Measurements from ENCODE around the gene PIGU.
A peak's percentile ranks its signal among the peaks of the same experiment; 100 is the strongest.

Gene PIGU

DNA sequence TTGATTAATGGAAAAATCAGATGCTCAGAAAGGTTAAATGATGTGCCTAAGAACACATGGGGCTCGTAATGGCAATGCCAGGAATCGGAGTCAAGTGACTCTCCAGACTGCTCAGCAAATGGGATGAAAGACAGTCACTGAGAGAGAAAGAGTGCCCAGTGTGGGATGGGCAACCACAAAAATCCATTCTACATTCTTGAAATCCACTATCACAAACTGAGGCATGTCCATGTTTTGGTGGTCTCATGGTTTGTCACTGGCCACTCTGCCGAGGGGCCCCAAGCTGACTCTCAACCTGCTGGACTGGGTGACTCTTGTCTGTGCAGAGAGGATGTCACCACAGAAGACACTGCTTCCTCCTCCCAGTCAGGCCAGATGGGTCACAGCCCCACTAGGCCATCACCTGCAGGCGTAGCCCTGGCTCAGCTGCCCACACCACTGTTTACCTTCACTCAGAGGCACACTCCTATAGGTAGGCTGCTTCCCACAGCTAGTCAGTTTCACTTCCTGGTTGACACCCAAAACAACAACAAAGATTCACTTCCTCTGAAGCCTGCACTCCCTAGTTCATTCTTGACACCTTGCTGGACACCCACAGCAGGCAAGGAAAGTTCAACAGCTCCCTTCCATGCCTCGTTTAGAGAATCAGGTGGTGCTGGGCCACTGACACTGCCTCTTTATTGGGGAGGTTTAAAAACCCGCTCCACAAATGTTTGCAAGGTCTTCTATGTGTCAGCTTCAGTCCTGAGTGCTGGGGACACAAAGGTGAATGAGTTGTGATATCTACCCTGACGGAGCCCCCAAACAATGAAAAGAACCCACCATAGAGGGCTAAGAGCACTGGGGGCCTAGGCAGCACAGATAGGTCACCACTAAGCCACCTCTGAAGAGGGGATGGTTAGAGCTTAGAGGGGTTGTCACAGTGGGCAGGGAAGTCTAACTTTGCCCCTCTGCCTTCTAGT is 96.6 kb downstream of the PIGU start:
- TF ChIP-seq SPI1 (IDR thresholded peaks at IDR 0.05; ENCODE audit: borderline replicate concordance, low read depth): peak; percentile 31; the same call in 1 of the 2 replicates
- TF ChIP-seq, protein P1, sequence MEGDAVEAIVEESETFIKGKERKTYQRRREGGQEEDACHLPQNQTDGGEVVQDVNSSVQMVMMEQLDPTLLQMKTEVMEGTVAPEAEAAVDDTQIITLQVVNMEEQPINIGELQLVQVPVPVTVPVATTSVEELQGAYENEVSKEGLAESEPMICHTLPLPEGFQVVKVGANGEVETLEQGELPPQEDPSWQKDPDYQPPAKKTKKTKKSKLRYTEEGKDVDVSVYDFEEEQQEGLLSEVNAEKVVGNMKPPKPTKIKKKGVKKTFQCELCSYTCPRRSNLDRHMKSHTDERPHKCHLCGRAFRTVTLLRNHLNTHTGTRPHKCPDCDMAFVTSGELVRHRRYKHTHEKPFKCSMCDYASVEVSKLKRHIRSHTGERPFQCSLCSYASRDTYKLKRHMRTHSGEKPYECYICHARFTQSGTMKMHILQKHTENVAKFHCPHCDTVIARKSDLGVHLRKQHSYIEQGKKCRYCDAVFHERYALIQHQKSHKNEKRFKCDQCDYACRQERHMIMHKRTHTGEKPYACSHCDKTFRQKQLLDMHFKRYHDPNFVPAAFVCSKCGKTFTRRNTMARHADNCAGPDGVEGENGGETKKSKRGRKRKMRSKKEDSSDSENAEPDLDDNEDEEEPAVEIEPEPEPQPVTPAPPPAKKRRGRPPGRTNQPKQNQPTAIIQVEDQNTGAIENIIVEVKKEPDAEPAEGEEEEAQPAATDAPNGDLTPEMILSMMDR (IDR thresholded peaks at IDR 0.05; ENCODE audit: insufficient read depth, low read length): no peak
- Histone ChIP-seq H3K27ac (replicated peaks) (no peak overlapping the region), H3K4me3 (replicated peaks; ENCODE audit: insufficient read depth, low read length) (no peak overlapping the region), H3K27me3 (ENCODE audit: insufficient read depth, poor library complexity, severe bottlenecking) (no peaks in the 10 kb centered on the region)
- peak in 1 of 2 experiments; percentile 18 for DNase-seq (ENCODE audit: low read depth in 1 of 2, low spot score in 1 of 2)

DNA sequence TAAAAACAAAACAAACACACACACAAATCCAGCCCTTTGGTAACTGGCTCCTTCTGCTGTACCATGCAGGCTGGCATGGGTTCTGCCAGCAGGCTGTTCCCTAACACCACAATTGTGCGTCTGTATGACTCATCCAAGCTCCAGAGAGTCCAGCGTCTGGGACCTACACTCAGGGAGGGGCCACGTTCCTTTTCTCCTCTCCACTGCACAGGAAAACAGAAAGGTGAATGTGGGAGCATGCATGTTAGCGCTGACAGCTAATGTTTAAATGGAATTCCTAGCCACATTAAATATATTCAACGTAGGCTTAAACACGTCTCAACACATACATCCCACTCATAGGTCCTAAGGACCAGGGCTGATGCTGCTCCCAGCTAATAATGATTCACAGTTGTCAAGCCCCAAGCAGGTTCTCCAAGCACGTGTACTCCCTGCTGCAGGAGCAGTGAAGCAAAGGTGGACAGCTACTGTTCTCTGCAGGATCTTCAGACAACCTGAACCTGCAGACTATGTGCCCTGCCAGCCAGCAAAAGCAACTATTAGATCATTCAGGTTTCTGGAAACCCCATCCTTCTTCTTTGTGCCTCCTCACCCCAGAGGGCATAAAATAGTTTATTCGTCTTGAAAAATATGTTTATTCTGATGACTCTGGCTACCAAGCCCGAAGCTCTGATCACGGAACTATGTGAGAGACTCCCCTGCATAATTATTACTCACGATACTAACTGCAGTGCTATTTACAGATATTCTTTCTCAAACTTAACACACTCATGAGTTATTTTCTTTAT is 97.5 kb downstream of the PIGU start:
- DNase-seq (ENCODE audit: low read depth in 1 of 2, low spot score in 1 of 2): peak in 1 of 2 experiments; percentile 21

DNA sequence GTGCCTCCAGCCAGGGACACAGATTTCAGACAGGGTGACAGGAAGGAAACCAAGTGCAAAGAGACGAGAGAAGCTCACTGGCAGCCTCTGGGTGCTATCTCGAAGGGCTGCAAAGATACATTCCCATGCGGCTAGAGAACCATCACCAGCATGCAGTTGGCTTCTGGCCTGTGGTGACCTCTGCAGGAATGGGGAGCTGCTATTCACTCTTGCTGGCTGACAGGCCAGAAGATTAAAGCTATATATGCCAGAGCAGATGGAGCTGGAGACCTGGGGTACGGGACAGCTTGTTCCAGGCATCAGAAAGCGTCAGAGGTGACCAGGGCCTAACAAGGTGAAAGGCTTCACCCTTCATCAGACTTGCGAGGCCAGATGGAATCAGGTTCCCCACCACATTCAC is 98.4 kb downstream of the PIGU start:
- Histone ChIP-seq H3K4me3 (replicated peaks; ENCODE audit: insufficient read depth, low read length) (no peak overlapping the region), H3K27ac (replicated peaks) (no peak overlapping the region), H3K27me3 (ENCODE audit: insufficient read depth, poor library complexity, severe bottlenecking) (no peaks in the 10 kb centered on the region)
- TF ChIP-seq SPI1 (IDR thresholded peaks at IDR 0.05; ENCODE audit: borderline replicate concordance, low read depth): no peak
- DNase-seq (ENCODE audit: low read depth in 1 of 2, low spot score in 1 of 2): no peak

More for the DNA sequence above, 97.5 kb downstream of the PIGU start:
- Histone ChIP-seq H3K4me3 (replicated peaks; ENCODE audit: insufficient read depth, low read length) (no peak overlapping the region), H3K27me3 (ENCODE audit: insufficient read depth, poor library complexity, severe bottlenecking) (no peaks in the 10 kb centered on the region), H3K27ac (replicated peaks) (no peak overlapping the region)
- TF ChIP-seq GABPA (IDR thresholded peaks at IDR 0.05; ENCODE audit: low read depth): no peak
- TF ChIP-seq, protein P1 (IDR thresholded peaks at IDR 0.05; ENCODE audit: insufficient read depth, low read length): peak; percentile 18

DNA sequence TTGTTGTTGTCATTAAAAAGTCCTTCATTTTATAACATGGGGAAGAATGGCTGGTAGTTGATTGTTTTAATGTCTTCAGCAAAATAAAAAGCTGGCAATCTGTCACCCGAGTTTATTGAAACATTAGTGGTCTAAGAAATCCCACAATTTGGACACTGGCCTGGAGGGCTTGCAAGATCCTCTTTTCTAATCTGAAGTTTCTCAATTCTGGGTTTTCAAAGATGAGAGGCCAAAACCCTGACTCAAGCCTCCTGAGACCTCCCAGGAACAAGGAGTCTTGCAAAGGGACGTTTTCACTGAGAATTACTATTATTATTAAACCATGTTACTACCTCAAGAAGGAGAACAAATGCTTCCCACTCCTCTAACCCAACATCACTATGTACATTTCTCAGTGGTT is 98.9 kb downstream of the PIGU start:
- DNase-seq (ENCODE audit: low read depth in 1 of 2, low spot score in 1 of 2): peak in 1 of 2 experiments; percentile 10

More for the DNA sequence above, 98.9 kb downstream of the PIGU start:
- no peaks in the 10 kb centered on the region for H3K27me3 ChIP-seq (ENCODE audit: insufficient read depth, poor library complexity, severe bottlenecking)
- no peak overlapping the region for H3K27ac ChIP-seq (replicated peaks)
- TF ChIP-seq, protein P1 (IDR thresholded peaks at IDR 0.05; ENCODE audit: insufficient read depth, low read length): no peak
- TF ChIP-seq SPI1 (IDR thresholded peaks at IDR 0.05; ENCODE audit: borderline replicate concordance, low read depth) (no peak), POLR2AphosphoS5 (IDR thresholded peaks at IDR 0.05; ENCODE audit: low read depth) (no peak), GABPA (IDR thresholded peaks at IDR 0.05; ENCODE audit: low read depth) (no peak)
- TF ChIP-seq, protein P2, sequence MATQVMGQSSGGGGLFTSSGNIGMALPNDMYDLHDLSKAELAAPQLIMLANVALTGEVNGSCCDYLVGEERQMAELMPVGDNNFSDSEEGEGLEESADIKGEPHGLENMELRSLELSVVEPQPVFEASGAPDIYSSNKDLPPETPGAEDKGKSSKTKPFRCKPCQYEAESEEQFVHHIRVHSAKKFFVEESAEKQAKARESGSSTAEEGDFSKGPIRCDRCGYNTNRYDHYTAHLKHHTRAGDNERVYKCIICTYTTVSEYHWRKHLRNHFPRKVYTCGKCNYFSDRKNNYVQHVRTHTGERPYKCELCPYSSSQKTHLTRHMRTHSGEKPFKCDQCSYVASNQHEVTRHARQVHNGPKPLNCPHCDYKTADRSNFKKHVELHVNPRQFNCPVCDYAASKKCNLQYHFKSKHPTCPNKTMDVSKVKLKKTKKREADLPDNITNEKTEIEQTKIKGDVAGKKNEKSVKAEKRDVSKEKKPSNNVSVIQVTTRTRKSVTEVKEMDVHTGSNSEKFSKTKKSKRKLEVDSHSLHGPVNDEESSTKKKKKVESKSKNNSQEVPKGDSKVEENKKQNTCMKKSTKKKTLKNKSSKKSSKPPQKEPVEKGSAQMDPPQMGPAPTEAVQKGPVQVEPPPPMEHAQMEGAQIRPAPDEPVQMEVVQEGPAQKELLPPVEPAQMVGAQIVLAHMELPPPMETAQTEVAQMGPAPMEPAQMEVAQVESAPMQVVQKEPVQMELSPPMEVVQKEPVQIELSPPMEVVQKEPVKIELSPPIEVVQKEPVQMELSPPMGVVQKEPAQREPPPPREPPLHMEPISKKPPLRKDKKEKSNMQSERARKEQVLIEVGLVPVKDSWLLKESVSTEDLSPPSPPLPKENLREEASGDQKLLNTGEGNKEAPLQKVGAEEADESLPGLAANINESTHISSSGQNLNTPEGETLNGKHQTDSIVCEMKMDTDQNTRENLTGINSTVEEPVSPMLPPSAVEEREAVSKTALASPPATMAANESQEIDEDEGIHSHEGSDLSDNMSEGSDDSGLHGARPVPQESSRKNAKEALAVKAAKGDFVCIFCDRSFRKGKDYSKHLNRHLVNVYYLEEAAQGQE (IDR thresholded peaks at IDR 0.05; ENCODE audit: insufficient replicate concordance, low read depth): no peak
- no peak overlapping the region for H3K4me3 ChIP-seq (replicated peaks; ENCODE audit: insufficient read depth, low read length)

Data from HL-60 (cell line).